DMS 273 (cell line): ENCODE data around the gene DGAT2.

Source experiments
- DNase-seq: peaks from one replicate; lab custom pipeline; 2025; ENCODE audit not compliant: unreplicated experiment; lab: John Stamatoyannopoulos, UW

DGAT2 gene

DNA sequence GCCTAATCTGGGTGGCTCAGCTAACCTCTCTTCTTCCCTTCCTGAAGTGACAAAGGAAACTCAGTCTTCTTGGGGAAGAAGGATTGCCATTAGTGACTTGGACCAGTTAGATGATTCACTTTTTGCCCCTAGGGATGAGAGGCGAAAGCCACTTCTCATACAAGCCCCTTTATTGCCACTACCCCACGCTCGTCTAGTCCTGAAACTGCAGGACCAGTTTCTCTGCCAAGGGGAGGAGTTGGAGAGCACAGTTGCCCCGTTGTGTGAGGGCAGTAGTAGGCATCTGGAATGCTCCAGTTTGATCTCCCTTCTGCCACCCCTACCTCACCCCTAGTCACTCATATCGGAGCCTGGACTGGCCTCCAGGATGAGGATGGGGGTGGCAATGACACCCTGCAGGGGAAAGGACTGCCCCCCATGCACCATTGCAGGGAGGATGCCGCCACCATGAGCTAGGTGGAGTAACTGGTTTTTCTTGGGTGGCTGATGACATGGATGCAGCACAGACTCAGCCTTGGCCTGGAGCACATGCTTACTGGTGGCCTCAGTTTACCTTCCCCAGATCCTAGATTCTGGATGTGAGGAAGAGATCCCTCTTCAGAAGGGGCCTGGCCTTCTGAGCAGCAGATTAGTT is 32.3 kb downstream of the DGAT2 start:
- DNase-seq, result no peak

DNA sequence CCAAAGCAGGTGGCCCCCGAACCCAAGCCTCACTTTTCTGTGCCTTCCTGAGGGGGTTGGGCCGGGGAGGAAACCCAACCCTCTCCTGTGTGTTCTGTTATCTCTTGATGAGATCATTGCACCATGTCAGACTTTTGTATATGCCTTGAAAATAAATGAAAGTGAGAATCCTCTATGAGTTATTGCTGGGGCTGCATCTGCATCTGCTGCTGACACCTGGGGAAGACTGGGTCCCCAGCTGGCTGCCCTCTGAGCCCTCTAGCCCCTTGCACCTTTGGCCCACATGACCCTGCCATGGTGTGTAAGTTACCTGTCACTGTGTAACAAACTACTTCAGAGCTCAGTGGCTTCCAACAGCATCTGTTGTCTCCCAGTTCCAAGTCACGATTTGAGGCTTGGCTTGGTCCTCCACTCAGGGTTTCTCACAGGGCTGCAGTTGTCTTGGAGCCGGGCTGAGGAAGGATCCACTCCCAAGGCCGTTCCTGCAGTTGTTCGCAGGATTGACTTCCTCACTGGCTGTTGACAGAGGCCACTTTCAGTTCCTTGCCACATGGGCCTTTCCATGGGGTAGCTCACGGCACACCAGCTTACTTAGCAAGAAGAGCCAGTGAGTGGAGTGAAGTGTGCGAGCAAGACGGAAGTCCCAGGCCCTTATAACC is 32.9 kb downstream of the DGAT2 start:
- no peak for DNase-seq

DNA sequence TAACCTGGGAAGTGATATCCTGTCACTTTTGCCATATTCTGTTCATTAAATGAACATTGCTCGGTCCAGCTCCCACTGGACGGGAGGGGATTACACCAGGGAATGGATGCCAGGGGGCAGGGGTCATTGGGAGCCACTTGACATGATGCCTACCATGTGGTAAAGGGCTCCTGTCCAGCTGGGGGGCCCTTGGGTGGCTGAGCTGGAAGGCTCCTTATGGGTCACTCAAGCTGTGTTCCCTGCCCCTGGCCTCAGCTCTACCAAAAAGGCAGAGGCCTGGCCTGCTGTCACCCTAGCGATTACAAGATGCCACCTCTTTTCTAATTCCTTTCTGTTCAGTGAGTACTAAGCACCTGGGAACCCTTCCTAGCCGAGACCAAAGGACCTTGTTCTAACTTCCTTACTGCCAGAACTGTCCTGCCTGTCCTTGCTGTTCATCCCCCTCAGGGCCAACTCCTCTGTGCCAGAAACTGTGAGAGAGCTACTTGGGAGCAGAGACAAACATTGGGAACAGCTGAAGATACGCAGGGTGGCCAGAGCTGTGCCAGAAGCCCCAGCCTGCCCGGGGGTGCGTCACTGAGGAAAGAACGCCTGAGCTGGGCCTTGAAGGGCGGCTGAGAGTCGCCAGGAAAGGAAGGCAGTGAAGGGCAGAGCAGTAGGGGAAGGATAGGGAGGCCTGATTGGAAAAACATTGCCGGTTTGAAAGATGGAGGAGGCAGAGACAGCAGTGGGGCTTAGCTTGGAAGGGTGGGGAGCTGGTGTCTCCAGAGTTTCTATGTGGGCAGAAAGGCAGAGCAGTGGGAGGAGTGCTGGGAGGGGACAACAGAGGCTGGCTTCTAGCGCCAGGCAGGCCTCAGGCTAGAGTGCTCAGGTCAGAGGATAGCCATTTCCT is 33.7 kb downstream of the DGAT2 start:
- DNase-seq, result no peak

DNA sequence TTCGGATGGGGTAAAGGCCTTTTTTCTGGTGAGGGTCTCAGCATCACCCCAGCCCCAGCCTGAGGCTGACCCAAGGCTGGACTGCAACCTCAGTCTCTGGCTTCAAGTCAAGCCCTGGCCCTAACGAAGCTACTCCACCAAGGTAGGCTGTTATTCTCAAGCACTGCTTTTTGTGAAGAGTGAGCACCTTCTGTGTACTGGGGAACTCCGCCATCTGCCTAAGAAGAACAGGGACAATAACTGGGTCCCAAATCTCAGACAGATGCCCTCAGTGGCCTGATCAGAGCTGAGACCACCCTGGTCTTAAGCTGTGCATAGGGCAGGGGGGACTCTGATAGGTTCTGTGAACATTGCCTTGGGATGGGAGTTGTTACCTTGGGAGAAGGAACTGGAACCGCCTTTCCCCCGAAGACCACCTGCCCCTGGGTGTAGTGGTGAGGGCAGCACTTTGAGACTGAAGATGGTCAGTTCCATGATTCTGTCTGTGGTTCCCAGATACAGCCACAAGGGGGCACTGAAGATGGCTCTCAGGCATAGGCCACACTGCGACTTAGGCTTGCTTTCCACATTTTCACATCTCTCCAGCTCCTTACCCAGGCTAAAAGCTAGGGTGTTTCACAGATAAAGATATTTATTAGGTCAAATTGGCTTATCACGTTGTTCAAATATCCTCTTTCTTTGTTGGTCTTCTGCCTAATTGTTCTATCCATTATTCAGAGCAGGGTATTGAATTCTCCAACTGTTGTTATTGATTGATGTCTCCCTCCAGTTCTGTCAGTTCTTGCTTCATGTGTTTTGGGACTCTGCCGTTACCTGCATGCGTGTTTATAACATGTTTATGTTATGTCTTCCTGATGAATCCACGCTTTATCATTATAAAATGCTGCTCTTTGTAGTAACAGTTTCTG is 34.6 kb downstream of the DGAT2 start:
- peak; percentile 68 for DNase-seq

DNA sequence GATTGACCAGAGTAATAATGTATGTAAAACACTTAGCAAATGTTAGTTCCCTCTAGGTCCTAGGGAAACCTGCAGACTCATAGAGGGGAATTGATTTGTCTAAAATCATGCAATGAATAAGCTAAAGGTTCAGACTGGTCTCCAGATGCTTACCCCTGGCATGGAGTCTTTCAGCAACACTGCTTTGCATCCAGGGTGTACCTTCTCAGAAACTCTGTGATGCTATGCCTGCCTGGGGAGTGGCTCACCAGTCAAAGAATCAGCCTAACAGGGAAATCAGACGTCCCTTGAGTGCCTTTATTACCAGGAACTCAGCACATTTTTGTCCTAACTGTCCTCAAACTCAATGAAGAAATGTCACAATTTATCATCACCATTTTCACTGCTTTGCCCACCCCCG is 40.5 kb downstream of the DGAT2 start:
- no peak for DNase-seq

DNA sequence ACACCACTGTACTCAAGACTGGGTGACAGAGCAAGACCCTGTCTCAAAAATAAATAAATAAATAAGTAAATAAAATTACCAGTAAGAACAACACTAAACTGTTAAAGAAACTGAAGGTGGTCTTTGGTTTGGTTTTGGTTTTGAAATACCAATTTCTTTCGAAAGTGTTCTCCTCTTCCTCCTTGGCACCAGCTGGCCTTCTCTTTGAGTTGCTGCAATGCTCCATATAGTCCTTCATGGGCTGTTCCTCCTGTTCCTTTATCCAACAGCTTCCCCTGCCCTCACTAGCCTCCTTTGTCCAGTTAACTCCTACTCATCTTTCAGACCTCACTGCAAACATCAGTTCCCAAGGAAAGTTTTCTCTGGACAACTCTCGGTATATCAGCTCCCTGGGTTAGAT is 41.4 kb downstream of the DGAT2 start:
- DNase-seq, result no peak

GRCh38 chr11:75810637-75811390 is 42.2 kb downstream of the DGAT2 start:
- DNase-seq, result no peak

DNA sequence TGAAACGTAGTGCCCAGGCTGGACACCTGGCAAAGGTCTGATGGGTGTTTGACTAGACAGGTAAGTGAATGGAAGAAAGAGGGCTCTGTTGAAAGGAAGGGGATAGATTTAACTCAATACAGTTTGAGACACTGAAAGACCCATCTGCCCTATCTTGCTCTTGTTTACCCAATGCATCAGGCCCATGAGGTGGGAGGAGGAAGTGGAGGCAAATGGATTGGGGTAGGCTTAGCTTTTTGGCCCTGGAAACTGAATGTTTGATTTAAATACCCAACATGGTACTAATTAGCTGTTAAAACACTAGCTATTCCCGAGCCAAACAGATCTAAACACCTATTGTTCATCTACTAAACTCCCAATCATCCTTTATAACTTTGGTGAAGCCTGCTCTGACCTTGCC is 42.9 kb downstream of the DGAT2 start:
- DNase-seq, result no peak

DNA sequence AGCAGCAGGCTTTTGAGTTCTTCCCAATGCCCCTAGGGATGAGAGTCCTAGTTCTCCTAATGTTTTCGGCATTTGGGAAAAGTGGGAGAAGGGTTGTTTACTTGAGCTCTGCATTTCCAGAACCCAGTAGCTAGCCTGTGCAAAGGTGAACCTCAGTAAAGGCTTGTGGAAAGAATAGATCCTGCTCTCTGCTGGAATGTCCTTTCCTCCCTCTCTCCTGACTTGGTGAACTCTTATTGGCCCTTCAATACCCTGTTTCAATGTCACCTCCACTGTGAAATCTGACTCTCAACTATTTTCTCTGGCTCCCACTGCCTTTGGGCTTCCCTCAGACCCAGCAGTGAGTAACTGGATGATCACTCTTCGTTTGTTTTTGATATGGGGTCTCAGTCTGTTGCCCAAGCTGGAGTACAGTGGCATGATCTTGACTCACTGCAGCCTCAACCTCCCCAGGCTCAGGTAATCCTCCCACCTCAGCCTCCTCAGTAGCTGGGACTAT is 44.0 kb downstream of the DGAT2 start:
- DNase-seq, result no peak

GRCh38 chr11:75813124-75813523 is 44.5 kb downstream of the DGAT2 start:
- DNase-seq, result no peak

- DNase-seq, result no peak
Observed at GRCh38 chr11:75813622-75814039, 45.1 kb downstream of the DGAT2 start.

DNA sequence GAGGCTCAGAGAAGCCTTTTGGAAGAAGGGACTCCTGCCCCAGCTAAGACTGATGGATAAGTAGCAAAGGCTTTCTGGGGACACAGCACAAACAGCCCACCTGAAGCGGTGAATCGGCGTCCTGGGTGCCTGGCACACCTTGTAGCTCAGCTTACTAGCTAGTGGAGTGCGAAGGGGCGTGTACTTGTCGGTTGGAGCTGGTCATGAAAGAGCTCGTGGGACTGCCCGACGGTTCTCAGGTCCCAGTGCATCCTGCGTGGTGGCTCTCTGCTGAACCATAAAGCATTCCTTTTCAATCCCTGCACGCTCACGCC is 45.7 kb downstream of the DGAT2 start:
- DNase-seq, result no peak

DNA sequence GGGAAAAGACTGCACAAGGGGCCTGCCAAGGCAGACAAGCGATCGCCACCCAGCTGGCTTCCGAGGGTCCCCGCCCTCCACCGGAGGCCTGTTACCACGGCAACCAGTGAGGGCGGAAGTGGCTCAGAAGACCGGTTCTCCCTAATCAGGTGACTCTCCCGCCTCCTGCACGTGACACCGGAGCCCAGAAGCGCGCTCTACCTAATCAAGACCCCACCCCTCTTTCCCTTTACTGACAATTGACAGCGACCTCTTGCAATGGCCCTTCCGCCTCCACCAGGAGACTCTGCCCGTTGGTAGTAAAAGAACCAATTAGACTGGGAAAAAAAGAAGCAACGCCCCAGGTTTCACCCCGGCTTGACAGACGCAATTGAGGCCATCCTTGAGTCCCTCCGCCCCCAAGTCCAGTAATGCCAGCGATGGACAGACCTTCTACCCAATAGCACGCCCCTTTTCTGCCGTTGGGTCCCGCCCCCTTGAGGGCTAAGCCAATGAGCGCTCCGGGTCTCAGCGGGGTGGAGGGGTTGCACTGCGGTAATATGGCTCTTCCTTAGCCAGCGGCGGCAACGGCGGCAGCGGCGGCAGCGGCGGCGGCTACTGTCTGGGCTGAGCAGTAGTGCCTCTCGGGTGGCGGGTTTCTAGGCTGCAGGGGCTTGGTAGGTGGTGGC is 46.2 kb downstream of the DGAT2 start, which contains the start of gene UVRAG:
TSS of gene UVRAG (plus strand) at position 534 of the 668 bp plus-strand sequence. CDS start 198 bp downstream, outside the sequence.
- peak; percentile 100 for DNase-seq

DNA sequence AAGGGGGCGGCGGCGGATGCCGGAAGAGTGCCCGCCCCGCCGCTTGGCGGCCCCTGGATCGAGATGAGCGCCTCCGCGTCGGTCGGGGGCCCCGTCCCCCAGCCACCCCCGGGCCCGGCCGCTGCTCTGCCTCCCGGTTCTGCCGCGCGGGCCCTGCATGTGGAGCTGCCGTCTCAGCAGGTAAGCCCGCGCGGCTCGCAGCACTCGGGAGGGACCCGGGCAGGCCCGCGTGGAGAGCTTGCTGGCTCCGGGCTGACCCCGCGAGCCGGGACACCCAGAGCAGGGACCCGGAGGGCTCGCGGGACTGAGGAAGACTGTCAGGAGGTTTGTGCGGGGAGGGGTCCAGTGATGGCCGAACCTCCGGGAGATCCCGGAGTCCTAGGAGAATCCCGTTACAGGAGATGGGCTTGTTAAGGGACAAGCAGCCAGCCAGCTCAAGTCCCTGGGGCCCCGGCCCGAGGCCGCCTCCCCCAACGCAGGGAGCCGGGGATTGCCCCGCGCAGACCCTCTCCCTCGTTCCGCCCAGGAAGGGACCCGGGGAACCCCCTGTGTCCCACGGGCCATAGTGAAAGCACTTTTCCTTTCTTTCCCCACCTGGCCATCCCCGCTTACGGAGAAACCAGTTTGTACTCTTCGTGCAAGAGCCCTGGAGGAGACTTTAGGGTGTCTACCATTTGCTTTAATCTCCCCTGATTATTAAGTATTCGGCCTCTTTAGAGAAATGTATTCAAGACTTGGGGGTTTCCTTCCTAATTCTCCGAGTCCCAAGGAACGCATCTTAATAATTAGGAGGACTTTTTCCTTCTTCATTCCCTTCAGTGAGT is 47.0 kb downstream of the DGAT2 start:
- DNase-seq, result peak; percentile 72

- peak; percentile 46 for DNase-seq
Observed at GRCh38 chr11:75816561-75817239, 48.1 kb downstream of the DGAT2 start.

DNA sequence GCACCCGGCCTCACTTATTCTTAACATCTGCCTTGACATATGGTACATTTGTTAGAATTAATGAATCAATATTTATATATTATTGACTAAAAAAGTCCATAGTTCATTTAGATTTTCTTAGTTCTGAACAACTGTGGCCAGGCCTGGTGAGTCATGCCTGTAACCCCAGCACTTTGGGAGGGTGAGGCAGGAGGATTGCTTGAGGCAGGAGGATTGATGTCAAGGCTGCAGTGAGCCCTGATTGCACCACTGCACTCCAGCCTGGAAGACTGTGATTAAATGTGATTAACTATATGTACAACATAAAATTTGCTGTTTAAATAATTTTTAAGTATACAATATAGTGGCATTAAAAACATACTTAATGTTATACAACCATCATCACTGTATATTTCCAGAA is 52.1 kb downstream of the DGAT2 start:
- DNase-seq, result no peak

GRCh38 chr11:75821202-75821601 is 52.6 kb downstream of the DGAT2 start:
- DNase-seq, result no peak

- no peak for DNase-seq
Observed at GRCh38 chr11:75822541-75822940, 54.0 kb downstream of the DGAT2 start.
